ENCODE data around the gene GNPTG.

Gene GNPTG

GRCh38 chr16:1351582-1352362 lies at the start of gene GNPTG, which contains the start of gene TSR3:
GNPTG (plus strand) TSS chr16:1351931; CDS start chr16:1351966, 35 bp downstream.
TSR3 (minus strand) TSS chr16:1351878; CDS start chr16:1351804, 74 bp downstream.
- DNase-seq, result peak; percentile 89

- DNase-seq, result no peak
Observed at GRCh38 chr16:1305823-1306222, 45.9 kb upstream of the GNPTG start.

- no peak for DNase-seq
Observed at GRCh38 chr16:1306334-1306733, 45.4 kb upstream of the GNPTG start.

GRCh38 chr16:1308036-1308976 lies 43.4 kb upstream of the GNPTG start:
- no peak for DNase-seq

- peak; percentile 100 for DNase-seq
Observed at GRCh38 chr16:1308977-1309885, 42.5 kb upstream of the GNPTG start, which contains the start of gene UBE2I. UBE2I (plus strand) TSS chr16:1309636; CDS start chr16:1314031, 4,395 bp downstream.

- peak; percentile 69 for DNase-seq
Observed at GRCh38 chr16:1309888-1310831, 41.6 kb upstream of the GNPTG start.

- DNase-seq, result peak; percentile 42
Observed at GRCh38 chr16:1310832-1311200, 40.9 kb upstream of the GNPTG start.

- DNase-seq, result no peak
Observed at GRCh38 chr16:1311212-1311737, 40.5 kb upstream of the GNPTG start.

- DNase-seq, result no peak
Observed at GRCh38 chr16:1311738-1312466, 39.8 kb upstream of the GNPTG start.

- no peak for DNase-seq
Observed at GRCh38 chr16:1312467-1312816, 39.3 kb upstream of the GNPTG start.

- no peak for DNase-seq
Observed at GRCh38 chr16:1312903-1313302, 38.8 kb upstream of the GNPTG start.

- no peak for DNase-seq
Observed at GRCh38 chr16:1313721-1314369, 37.9 kb upstream of the GNPTG start.

GRCh38 chr16:1314399-1315068 lies 37.2 kb upstream of the GNPTG start:
- no peak for DNase-seq

GRCh38 chr16:1315081-1316032 lies 36.4 kb upstream of the GNPTG start:
- no peak for DNase-seq

- no peak for DNase-seq
Observed at GRCh38 chr16:1316033-1316405, 35.7 kb upstream of the GNPTG start.

- no peak for DNase-seq
Observed at GRCh38 chr16:1317479-1318267, 34.1 kb upstream of the GNPTG start.

- DNase-seq, result no peak
Observed at GRCh38 chr16:1318268-1318545, 33.5 kb upstream of the GNPTG start.

GRCh38 chr16:1319041-1319440 lies 32.7 kb upstream of the GNPTG start:
- no peak for DNase-seq
